ENCODE data around the gene RNF10.

RNF10 gene

GRCh38 chr12:120557589-120557988 is 23.4 kb downstream of the RNF10 start:
- no peak overlapping the region for H3K4me3 ChIP-seq (ENCODE audit: low read depth, low read length)
- no peak for TF ChIP-seq CTCF (IDR thresholded peaks at IDR 0.05; ENCODE audit: control insufficient read depth, extremely low read depth, insufficient read depth)
- no peak for DNase-seq (ENCODE audit: low read depth)

- DNase-seq (ENCODE audit: low read depth): no peak
- no peak for TF ChIP-seq CTCF (IDR thresholded peaks at IDR 0.05; ENCODE audit: control insufficient read depth, extremely low read depth, insufficient read depth)
Observed at GRCh38 chr12:120562906-120563305, 28.8 kb downstream of the RNF10 start.

GRCh38 chr12:120563495-120563894 is 29.3 kb downstream of the RNF10 start:
- no peak for DNase-seq (ENCODE audit: low read depth)
- no peak overlapping the region for H3K4me3 ChIP-seq (ENCODE audit: low read depth, low read length)
- TF ChIP-seq CTCF (IDR thresholded peaks at IDR 0.05; ENCODE audit: control insufficient read depth, extremely low read depth, insufficient read depth): no peak

More at GRCh38 chr12:120562906-120563305, 28.8 kb downstream of the RNF10 start:
- no peak overlapping the region for H3K4me3 ChIP-seq (ENCODE audit: low read depth, low read length)

GRCh38 chr12:120571299-120571698 is 37.1 kb downstream of the RNF10 start:
- TF ChIP-seq CTCF (IDR thresholded peaks at IDR 0.05; ENCODE audit: control insufficient read depth, extremely low read depth, insufficient read depth): no peak
- H3K4me3 ChIP-seq (ENCODE audit: low read depth, low read length): no peak overlapping the region
- no peak for DNase-seq (ENCODE audit: low read depth)

- DNase-seq (ENCODE audit: low read depth): no peak
- no peak for TF ChIP-seq CTCF (IDR thresholded peaks at IDR 0.05; ENCODE audit: control insufficient read depth, extremely low read depth, insufficient read depth)
- no peak overlapping the region for H3K4me3 ChIP-seq (ENCODE audit: low read depth, low read length)
Observed at GRCh38 chr12:120573560-120573959, 39.4 kb downstream of the RNF10 start.

GRCh38 chr12:120574106-120574505 is 40.0 kb downstream of the RNF10 start:
- H3K4me3 ChIP-seq (ENCODE audit: low read depth, low read length): no peak overlapping the region
- no peak for DNase-seq (ENCODE audit: low read depth)
- no peak for TF ChIP-seq CTCF (IDR thresholded peaks at IDR 0.05; ENCODE audit: control insufficient read depth, extremely low read depth, insufficient read depth)

GRCh38 chr12:120579179-120579578 is 45.0 kb downstream of the RNF10 start:
- no peak overlapping the region for H3K4me3 ChIP-seq (ENCODE audit: low read depth, low read length)
- no peak for DNase-seq (ENCODE audit: low read depth)
- no peak for TF ChIP-seq CTCF (IDR thresholded peaks at IDR 0.05; ENCODE audit: control insufficient read depth, extremely low read depth, insufficient read depth)
